ENCODE measurements around the gene EMILIN2. TPM values are rescaled to one million over a fixed set of nuclear protein-coding genes. Genes with fewer than 3 reads are reported as not detected.

The EMILIN2 gene
- total RNA-seq, 1 donor from 2014 or later, result 8.7 TPM

DNA sequence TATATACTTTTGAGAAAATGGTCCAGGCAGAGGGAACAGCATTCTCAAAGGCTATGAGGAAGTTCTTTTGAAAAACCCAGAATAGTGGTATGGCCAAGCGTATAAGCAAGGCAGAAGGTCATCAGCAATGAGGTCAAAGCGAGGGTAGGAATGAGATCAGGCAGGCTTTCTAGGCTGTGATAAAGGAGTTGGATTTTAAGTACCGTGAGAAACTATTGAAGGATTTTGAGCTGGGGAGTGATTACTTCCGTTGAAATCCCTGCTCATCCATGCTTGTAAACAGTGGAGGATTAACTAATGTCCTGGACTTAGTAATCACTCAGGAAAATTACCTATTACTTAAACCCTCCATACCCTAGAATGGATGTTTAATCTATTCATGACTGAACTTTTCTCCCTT, 50.2 kb downstream of the EMILIN2 start:
- DNase-seq (ENCODE audit: low spot score, unreplicated experiment), result no peak
- Mint-ChIP-seq H3K36me3 (ENCODE audit: insufficient read depth) (no peaks in the 10 kb centered on the region), H3K27me3 (no peaks in the 10 kb centered on the region), H3K4me1 (ENCODE audit: low read depth) (peaks cover 16% of the 10 kb centered on the region), H3K4me3 (ENCODE audit: low read depth) (no peak overlapping the region), H3K27ac (no peak overlapping the region), H3K9me3 (ENCODE audit: low read depth) (peaks cover 5% of the 10 kb centered on the region)
- TF ChIP-seq, protein P1, sequence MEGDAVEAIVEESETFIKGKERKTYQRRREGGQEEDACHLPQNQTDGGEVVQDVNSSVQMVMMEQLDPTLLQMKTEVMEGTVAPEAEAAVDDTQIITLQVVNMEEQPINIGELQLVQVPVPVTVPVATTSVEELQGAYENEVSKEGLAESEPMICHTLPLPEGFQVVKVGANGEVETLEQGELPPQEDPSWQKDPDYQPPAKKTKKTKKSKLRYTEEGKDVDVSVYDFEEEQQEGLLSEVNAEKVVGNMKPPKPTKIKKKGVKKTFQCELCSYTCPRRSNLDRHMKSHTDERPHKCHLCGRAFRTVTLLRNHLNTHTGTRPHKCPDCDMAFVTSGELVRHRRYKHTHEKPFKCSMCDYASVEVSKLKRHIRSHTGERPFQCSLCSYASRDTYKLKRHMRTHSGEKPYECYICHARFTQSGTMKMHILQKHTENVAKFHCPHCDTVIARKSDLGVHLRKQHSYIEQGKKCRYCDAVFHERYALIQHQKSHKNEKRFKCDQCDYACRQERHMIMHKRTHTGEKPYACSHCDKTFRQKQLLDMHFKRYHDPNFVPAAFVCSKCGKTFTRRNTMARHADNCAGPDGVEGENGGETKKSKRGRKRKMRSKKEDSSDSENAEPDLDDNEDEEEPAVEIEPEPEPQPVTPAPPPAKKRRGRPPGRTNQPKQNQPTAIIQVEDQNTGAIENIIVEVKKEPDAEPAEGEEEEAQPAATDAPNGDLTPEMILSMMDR (IDR thresholded peaks at IDR 0.05; ENCODE audit: unreplicated experiment), result no peak

GRCh38 chr18:2897448-2898185, 50.8 kb downstream of the EMILIN2 start:
- TF ChIP-seq, protein P1 (IDR thresholded peaks at IDR 0.05; ENCODE audit: unreplicated experiment), result no peak
- Mint-ChIP-seq H3K9me3 (ENCODE audit: low read depth) (peaks cover 5% of the 10 kb centered on the region), H3K4me1 (ENCODE audit: low read depth) (peaks cover 16% of the 10 kb centered on the region), H3K4me3 (ENCODE audit: low read depth) (no peak overlapping the region), H3K36me3 (ENCODE audit: insufficient read depth) (no peaks in the 10 kb centered on the region), H3K27ac (no peak overlapping the region), H3K27me3 (no peaks in the 10 kb centered on the region)
- DNase-seq (ENCODE audit: low spot score, unreplicated experiment), result no peak

DNA sequence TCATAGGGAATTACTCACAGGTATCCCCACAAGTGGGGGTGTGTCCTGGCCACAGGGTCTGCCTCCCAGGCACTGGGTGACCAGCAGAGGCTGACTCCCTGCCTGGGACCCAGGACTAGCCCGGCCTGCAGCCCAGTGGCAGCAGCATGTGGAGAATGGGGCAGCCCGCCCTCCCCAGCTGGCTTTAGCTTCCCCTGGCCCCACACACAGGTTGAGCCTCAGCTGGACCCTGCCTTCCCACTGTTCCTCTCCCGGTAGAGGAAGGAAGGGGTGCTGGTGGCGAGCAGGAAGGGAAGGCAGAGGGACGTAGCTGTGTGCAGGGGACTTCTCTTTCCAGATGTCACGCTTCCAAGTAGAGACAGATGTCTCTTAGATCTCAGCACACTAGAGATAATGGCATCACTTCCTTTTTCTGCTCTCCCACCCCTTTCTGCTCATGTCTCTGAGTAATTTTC, 51.4 kb downstream of the EMILIN2 start:
- Mint-ChIP-seq H3K4me3 (ENCODE audit: low read depth) (no peak overlapping the region), H3K9me3 (ENCODE audit: low read depth) (peaks cover 5% of the 10 kb centered on the region), H3K36me3 (ENCODE audit: insufficient read depth) (no peaks in the 10 kb centered on the region), H3K27me3 (no peaks in the 10 kb centered on the region), H3K27ac (no peak overlapping the region), H3K4me1 (ENCODE audit: low read depth) (peaks cover 16% of the 10 kb centered on the region)
- DNase-seq (ENCODE audit: low spot score, unreplicated experiment), result no peak
- TF ChIP-seq, protein P1 (IDR thresholded peaks at IDR 0.05; ENCODE audit: unreplicated experiment), result no peak

DNA sequence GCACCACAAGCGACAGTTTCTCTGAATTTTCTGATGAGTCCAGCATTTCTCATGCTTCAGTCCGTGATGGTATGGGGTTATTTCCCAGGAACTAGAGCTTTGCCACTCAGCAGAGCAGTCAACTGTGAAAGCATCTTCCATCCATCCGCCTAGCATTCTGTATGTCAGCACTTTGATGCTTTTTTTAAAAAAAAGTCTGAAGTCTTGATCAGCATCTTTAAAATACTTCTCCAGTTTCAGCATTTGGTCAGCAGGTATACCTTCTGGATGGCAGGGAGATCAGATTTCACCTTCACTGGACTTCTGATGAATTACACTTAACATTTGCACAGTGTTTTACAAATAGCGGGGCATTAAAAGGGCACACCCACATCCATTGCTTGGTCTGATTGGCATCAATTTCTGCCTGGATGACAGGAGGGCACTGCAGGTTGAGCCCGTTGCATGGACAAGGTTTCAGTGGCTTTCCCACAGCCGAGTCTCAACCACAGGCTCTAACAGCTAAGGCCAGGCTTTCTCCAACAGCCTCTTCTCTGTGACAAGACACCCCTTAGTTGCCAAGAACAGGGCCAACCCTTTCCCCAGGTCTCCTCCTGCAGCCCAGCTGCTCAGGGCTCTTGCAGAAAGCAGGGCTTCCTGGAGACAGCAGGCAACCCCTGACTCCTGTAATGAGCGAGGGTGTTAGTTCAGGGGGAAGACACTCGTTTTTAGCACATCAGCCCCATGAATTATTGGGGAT, 54.0 kb downstream of the EMILIN2 start:
- H3K27me3 Mint-ChIP-seq, result no peaks in the 10 kb centered on the region
- no peak for DNase-seq (ENCODE audit: low spot score, unreplicated experiment)
- H3K27ac Mint-ChIP-seq, result no peak overlapping the region
- H3K36me3 Mint-ChIP-seq (ENCODE audit: insufficient read depth), result no peaks in the 10 kb centered on the region
- TF ChIP-seq, protein P1 (IDR thresholded peaks at IDR 0.05; ENCODE audit: unreplicated experiment), result no peak
- H3K4me1 Mint-ChIP-seq (ENCODE audit: low read depth), result peaks cover 7% of the 10 kb centered on the region
- H3K4me3 Mint-ChIP-seq (ENCODE audit: low read depth), result no peak overlapping the region
- no peaks in the 10 kb centered on the region for H3K9me3 Mint-ChIP-seq (ENCODE audit: low read depth)

DNA sequence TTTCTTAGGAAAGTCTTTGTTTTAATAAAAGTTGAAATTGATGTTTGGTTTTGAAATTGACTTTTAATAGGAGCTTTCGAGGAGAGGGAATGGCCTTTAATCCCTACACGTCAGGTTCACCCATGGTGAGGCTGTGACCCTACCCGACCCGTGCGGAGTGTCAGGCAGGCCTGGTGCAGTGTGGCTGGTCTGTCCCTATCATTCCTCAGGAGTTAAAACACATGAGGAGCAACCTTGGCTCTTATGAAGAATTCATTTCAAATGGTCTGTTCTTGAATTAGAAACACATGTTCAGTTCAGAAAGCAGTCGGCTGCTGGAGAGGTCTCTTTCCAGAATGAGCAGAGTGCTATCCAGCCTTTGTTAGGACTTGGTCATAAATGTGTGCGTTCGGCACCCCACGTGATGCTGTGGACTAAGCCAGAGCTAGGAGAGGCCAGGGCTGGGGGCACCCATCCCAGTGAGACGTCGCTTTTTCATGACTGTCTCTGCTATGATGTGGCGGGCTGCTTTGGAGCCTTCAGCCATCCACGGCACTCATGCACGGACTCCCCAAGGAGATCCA, 54.7 kb downstream of the EMILIN2 start:
- Mint-ChIP-seq H3K4me3 (ENCODE audit: low read depth) (no peak overlapping the region), H3K36me3 (ENCODE audit: insufficient read depth) (no peaks in the 10 kb centered on the region), H3K27me3 (no peaks in the 10 kb centered on the region), H3K4me1 (ENCODE audit: low read depth) (peaks cover 7% of the 10 kb centered on the region), H3K9me3 (ENCODE audit: low read depth) (no peaks in the 10 kb centered on the region), H3K27ac (no peak overlapping the region)
- TF ChIP-seq, protein P1 (IDR thresholded peaks at IDR 0.05; ENCODE audit: unreplicated experiment), result no peak
- no peak for DNase-seq (ENCODE audit: low spot score, unreplicated experiment)
